ENCODE results near the gene CLDN9. TPM values are rescaled to one million over a fixed set of nuclear protein-coding genes. Genes with fewer than 3 reads are reported as not detected.

The CLDN9 gene
- polyA plus RNA-seq (2011; rRNA removed) (not detected in 2 replicates), polyA minus RNA-seq (2011; rRNA and poly(A)+ RNA removed) (not detected in 2 replicates)

- no peak for TF ChIP-seq CTCF (IDR thresholded peaks at IDR 0.05; ENCODE audit: insufficient read depth, low read depth, low read length)
- Histone ChIP-seq H3K36me3 (ENCODE audit: control insufficient read depth, insufficient read depth, low read length) (no peaks in the 10 kb centered on the region), H3K4me3 (ENCODE audit: low read depth, low read length) (no peak within 1 kb of the TSS), H3K27me3 (ENCODE audit: control insufficient read depth, insufficient read depth, low read length) (peaks cover 5% of the 10 kb centered on the region)
- ChIA-PET POLR2A (no interaction called here), CTCF (interaction anchor here (1.3 to 1.9 kb wide), 2 partner anchors 11 to 15 kb away, joined by 3 to 6 read pairs; partner anchors contain the start of genes HCFC1R1 and THOC6)
- DNase-seq (ENCODE audit: low read depth): no peak
These were observed at the start of gene CLDN9 for GRCh38 chr16:3012828-3013420. Gene CLDN9, plus strand, starts transcription at chr16:3012923. Its CDS starts 440 bp downstream, at chr16:3013363.

GRCh38 chr16:2963074-2963722, 49.5 kb upstream of the CLDN9 start:
- no peak for DNase-seq (ENCODE audit: low read depth)
- TF ChIP-seq CTCF (IDR thresholded peaks at IDR 0.05; ENCODE audit: insufficient read depth, low read depth, low read length): no peak
- no peak overlapping the region for H3K4me3 ChIP-seq (ENCODE audit: low read depth, low read length)
- ChIA-PET CTCF (interaction anchor here (0.7 to 2.1 kb wide), 8 partner anchors 7 to 36 kb away, joined by 3 to 8 read pairs (median 4); no protein-coding TSS in a partner anchor), POLR2A (no interaction called here)
- no peaks in the 10 kb centered on the region for H3K36me3 ChIP-seq (ENCODE audit: control insufficient read depth, insufficient read depth, low read length)
- H3K27me3 ChIP-seq (ENCODE audit: control insufficient read depth, insufficient read depth, low read length): peaks cover 39% of the 10 kb centered on the region

- DNase-seq (ENCODE audit: low read depth): no peak
- CTCF ChIA-PET: interaction anchor here (0.7 to 1.2 kb wide), 2 partner anchors 8 to 37 kb away, joined by 3 read pairs; no protein-coding TSS in a partner anchor
- no peak for TF ChIP-seq CTCF (IDR thresholded peaks at IDR 0.05; ENCODE audit: insufficient read depth, low read depth, low read length)
- POLR2A ChIA-PET: interaction anchor here (0.6 kb wide), 1 partner anchor 96 kb away, joined by 3 read pairs; no protein-coding TSS in a partner anchor
- Histone ChIP-seq H3K4me3 (ENCODE audit: low read depth, low read length) (peak within 1 kb of the TSS; percentile 21), H3K27me3 (ENCODE audit: control insufficient read depth, insufficient read depth, low read length) (peaks cover 39% of the 10 kb centered on the region), H3K36me3 (ENCODE audit: control insufficient read depth, insufficient read depth, low read length) (no peaks in the 10 kb centered on the region)
These were observed 48.8 kb upstream of the CLDN9 start, which contains the start of gene KREMEN2 for GRCh38 chr16:2963723-2964474. Gene KREMEN2, plus strand, starts transcription at chr16:2964275. Its CDS starts 246 bp downstream, at chr16:2964521.

- peaks cover 37% of the 10 kb centered on the region for H3K27me3 ChIP-seq (ENCODE audit: control insufficient read depth, insufficient read depth, low read length)
- TF ChIP-seq CTCF (IDR thresholded peaks at IDR 0.05; ENCODE audit: insufficient read depth, low read depth, low read length): no peak
- ChIA-PET CTCF (interaction anchor here (0.6 to 1.2 kb wide), 2 partner anchors 9 to 17 kb away, joined by 3 read pairs; no protein-coding TSS in a partner anchor), POLR2A (interaction anchor here (0.6 kb wide), 1 partner anchor 74 kb away, joined by 3 read pairs; no protein-coding TSS in a partner anchor)
- no peaks in the 10 kb centered on the region for H3K36me3 ChIP-seq (ENCODE audit: control insufficient read depth, insufficient read depth, low read length)
- no peak for DNase-seq (ENCODE audit: low read depth)
- H3K4me3 ChIP-seq (ENCODE audit: low read depth, low read length): 0 out of 2 replicates have a peak overlapping the region, but pooled peaks have one; percentile 5
These were observed 48.0 kb upstream of the CLDN9 start for GRCh38 chr16:2964475-2965336.
